Stimulated activated CD4-positive, alpha-beta T cell treated with anti-CD3 and anti-CD28 coated beads, Interleukin-1b, Interleukin-23, amount 100 ng/mL, for 48 hours (primary cell): ENCODE data around the gene USH1G.
A peak's percentile ranks its signal among the peaks of the same experiment; 100 is the strongest.
"Not testable (repeated sequence)": the region's sequence is repeated elsewhere in the genome, so short reads cannot be mapped to it uniquely, and the experiment has no call there.

Experiments used
- DNase-seq: peaks from one replicate; pipeline ENCODE4 v3.0.0-alpha.2; 2020

Gene USH1G

DNA sequence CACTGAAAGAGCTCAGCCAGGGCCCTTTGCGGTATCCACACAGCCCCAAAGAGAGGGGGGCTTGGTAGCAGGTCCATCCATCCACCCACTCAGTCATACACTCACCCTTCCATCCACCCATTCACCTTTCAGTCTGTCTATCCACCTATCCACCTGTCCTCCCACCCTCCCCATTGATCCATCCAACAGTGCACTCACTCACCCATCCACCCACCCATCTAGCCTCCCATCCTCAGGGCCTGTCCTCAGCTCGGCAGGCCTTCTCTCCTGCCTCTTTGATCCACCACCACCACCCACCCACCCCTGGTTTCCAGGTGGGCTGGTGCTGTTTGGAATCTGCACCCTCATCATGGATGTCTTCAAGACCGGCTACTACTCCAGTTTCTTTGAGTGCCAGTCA, 2.2 kb upstream of the USH1G start:
- no peak for DNase-seq

DNA sequence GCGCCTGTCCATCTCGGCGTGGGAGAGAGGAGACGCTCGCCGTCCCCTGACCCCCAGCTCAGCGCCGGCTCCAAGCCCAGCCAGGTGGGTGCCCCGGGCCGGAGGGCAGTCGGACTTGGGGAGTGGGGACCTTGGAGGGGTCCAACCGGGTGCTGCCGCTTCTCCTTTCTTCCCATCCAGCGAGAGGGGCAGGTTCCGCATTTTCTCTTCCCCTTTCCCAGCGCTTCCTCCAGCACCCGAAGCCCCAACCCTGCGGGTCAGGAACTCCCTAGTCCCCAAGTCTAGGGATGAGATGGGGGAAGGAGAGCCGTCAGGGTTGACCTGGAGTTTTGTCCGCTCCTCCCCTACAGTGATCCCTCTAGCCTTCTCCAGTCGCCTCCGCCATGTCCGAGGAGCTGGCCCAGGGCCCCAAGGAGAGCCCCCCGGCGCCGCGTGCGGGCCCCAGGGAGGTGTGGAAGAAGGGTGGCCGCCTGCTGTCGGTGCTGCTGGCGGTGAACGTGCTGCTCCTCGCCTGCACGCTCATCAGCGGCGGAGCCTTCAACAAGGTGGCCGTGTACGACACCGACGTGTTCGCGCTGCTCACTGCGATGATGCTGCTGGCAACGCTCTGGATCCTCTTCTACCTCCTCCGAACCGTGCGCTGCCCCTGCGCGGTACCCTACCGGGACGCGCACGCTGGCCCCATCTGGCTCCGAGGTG, 1.3 kb upstream of the USH1G start, which contains the start of gene OTOP2:
Gene OTOP2, plus strand, starts transcription at position 24 of the 699 bp plus-strand sequence. Its CDS starts 360 bp downstream, at position 384.
- DNase-seq: no peak

DNA sequence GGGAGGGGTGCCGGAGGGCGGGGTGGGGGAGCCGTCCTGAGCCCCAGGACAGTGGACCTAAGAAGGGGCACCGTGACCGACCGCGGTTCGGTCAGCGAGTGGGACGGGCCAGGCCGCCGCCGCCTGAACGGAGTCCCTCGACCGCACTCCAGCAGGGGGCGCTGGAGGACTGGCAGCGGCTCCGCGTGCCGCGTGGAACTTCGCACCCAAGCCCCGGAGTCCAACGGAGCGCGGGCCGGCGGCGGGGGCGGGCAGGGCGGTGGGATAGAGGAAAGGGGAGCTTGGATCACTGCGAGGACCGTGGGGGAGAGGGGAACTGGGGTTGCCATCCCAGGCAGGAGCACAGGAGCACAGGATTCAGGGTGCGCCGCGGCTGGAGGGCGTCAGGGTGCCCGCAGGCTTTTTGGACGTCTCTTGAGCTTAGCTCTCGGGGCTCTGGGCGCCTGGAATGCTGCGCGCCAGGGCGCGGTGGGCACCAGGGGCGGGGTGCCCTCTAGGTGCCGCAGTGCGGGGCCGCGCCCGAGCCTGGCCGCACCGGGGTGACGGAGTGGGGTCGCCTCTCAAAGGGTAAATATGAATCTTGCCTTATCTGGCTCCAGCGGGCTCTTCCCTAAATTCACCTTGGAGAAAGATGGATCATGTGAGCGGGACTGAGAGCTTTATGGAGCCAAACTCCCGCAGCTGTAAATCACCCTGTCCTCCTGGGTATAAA, 639 bp upstream of the USH1G start:
- peak; percentile 69 for DNase-seq

DNA sequence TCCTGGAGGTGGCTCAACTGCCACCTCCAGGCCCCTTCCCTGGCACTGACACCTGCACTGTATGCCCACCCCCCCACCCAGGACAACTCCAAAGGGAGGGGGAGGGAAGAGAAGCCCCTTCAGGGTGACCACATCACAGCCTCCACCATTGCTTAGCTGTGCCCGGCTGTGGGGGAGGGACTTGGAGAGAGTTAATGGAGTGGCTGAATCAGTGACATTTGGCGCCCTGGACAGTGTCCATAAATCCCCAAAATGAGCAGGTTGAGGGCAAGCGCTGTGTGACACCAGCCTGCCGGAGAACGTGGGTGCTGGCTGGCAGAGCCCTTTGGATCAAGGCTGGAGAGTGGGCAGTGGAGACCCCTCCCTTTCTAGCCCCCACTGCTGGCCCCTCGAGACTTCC, 883 bp downstream of the USH1G start:
- no peak for DNase-seq

DNA sequence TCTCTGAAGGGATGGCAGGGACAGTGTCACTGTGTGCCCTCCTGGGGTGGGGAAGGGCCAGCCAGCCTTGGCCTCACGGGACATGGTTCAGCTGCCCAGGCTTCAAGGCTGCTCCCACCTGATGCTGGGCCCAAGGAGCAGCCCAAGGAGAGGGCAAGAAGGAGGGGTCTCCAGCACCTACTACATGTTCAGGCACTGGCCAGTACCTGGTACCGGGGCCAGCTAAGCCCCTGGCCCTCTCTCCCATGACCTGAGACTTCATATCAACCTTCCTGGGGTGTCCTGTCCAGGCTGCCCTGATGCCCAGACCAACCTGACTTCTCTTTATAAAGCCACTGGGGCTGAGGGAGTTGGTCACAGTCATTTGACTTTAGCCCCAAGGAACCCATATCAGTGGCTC, 1.3 kb downstream of the USH1G start:
- DNase-seq: no peak

GRCh38 chr17:74921026-74921681, 1.9 kb downstream of the USH1G start:
- DNase-seq: no peak

- DNase-seq: no peak
Measured at GRCh38 chr17:74920642-74921025, 2.4 kb downstream of the USH1G start.

GRCh38 chr17:74920306-74920620, 2.8 kb downstream of the USH1G start:
- no peak for DNase-seq

DNA sequence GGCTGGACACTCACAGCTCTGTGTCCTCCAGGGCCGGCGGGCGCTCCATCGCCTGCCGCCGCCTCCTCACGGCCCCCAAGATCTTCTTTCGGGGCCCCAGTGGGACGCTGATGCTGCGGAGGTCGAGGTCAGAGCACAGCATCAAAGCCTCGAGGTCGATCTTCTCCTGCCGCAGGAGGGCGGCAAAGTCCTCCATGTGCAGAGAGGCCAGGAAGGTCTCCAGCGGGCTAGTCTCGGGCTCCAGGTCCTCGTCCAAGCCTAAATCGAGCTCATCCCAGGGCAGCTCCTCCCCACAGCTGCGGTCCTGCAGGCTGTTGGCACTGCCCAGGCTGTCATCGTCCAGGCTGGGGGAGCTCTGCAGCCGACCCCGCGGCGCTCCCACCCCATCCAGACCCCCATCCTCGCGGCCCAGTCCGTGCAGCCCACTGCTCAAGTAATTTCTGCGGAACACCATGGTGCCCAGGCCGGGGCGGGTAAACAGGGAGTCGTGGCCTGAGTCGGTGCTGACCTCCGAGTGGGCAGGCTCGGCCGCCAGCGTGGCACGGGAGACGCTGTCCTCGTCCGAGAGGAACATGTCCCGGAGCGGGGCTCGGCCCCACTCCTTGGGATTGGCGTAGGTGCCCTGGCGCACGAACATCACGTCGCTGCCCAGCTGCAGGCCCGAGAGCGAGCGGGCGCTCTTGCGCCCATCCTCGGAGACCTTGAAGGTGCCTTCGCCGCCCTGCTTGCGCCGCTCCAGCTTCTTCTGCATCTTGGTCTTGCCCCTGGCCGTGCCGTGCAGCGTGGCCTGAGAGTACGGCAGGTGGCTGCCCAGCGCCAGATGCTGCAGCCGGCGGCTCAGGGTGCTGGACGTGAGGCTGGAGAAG, 3.4 kb downstream of the USH1G start:
- no peak for DNase-seq

- no peak for DNase-seq
Measured at GRCh38 chr17:74918906-74919305, 4.1 kb downstream of the USH1G start.

DNA sequence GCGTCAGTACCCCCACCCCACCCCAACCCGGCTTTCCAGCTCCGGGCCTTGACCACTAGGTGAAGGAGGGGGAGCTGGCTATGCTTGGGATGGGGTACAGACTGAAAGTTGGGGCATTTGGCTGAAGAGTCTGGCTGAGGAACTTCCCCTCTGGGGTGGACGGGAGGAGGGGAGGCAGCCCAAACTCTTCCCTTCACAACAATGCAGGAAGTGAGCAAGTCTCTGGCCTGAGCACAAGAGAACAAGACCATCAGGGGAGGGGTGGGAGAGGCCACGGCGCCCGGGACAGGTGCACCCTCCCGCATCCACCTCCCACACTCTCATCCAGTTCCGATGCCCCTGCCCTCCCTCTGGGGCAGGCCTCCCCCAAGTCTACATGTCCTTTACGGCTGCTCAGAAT, 5.6 kb downstream of the USH1G start:
- no peak for DNase-seq

GRCh38 chr17:74916851-74917199, 6.2 kb downstream of the USH1G start:
- no peak for DNase-seq

GRCh38 chr17:74916136-74916850, 6.8 kb downstream of the USH1G start:
- DNase-seq: no peak

- DNase-seq: not testable (repeated sequence)
Measured at GRCh38 chr17:74911423-74911822, 11.6 kb downstream of the USH1G start.

GRCh38 chr17:74909097-74909496, 14.0 kb downstream of the USH1G start:
- DNase-seq: not testable (repeated sequence)

- no peak for DNase-seq
Measured at GRCh38 chr17:74907012-74907411, 16.0 kb downstream of the USH1G start.

DNA sequence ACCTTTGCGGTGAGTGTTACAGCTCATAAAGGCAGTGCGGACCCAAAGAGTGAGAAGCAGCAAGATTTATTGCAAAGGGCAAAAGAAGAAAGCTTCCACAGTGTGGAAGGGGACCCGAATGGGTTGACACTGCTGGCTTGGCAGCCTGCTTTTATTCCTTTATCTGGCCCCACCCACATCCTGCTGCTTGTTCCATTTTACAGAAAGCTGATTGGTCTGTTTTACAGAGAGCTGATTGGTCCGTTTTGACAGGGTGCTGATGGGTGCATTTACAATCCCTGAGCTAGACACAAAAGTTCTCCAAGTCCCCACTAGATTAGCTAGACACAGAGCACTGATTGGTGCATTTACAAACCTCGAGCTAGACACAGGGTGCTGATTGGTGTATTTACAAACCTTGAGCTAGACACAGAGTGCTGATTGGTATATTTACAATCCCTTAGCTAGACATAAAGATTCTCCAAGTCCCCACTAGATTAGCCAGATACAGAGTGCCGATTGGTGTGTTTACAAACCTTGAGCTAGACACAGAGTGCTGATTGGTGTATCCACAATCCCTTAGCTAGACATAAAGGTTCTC, 16.8 kb downstream of the USH1G start:
- DNase-seq: not testable (repeated sequence)

- peak; percentile 33 for DNase-seq
Measured at GRCh38 chr17:74904687-74905409, 18.2 kb downstream of the USH1G start.

GRCh38 chr17:74903671-74904070, 19.4 kb downstream of the USH1G start:
- DNase-seq: no peak

DNA sequence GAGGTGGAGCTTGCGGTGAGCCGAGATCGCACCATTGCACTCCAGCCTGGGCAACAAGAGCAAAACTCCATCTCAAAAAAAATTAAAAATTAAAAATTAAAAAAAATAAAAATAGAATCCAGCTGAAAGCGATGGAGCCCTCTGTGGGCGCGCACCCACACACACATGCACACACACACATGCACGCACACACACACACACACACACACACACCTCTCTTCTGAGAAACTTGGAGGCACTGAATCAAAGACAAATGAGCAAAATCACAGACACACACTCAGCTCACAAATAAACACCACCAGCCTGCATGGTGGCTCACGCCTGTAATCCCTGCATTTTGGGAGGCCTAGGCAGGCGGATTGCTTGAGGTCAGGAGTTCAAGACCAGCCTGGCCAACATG, 20.0 kb downstream of the USH1G start:
- DNase-seq: no peak

GRCh38 chr17:74901353-74902135, 21.5 kb downstream of the USH1G start:
- no peak for DNase-seq
